ENCODE results near the gene ZWILCH.
"Not testable (repeated sequence)": the region's sequence is repeated elsewhere in the genome, so short reads cannot be mapped to it uniquely, and the experiment has no call there.

Gene ZWILCH

GRCh38 chr15:66504563-66505429 lies at the start of gene ZWILCH, which contains the start of gene RPL4:
Gene ZWILCH (plus strand): TSS chr15:66505326. CDS start chr15:66505339, 13 bp downstream.
Gene RPL4 (minus strand): TSS chr15:66504855. CDS start chr15:66504790, 65 bp downstream.
- no CpG with 5 or more reads among the region's 46 CpGs for WGBS (ENCODE audit: insufficient coverage, insufficient read length)
- peak within 1 kb of the TSS; percentile 70 for H3K4me3 ChIP-seq (ENCODE audit: low read length)
- no peak for DNase-seq (ENCODE audit: low read depth, low spot score)
- H3K9me3 ChIP-seq (ENCODE audit: control insufficient read depth, insufficient read depth, low read length), result no peaks in the 10 kb centered on the region
- no peaks in the 10 kb centered on the region for H3K4me1 ChIP-seq (ENCODE audit: control insufficient read depth, insufficient read depth, low read length)
- H3K36me3 ChIP-seq (ENCODE audit: control insufficient read depth, insufficient read depth, low read length), result peaks cover 26% of the 10 kb centered on the region
- no peak within 1 kb of the TSS for H3K27ac ChIP-seq (ENCODE audit: low read length)
- no peaks in the 10 kb centered on the region for H3K27me3 ChIP-seq (ENCODE audit: control insufficient read depth, insufficient read depth, low read length)

- no CpG with 5 or more reads among the region's 3 CpGs for WGBS (ENCODE audit: insufficient coverage, insufficient read length)
- Histone ChIP-seq H3K9me3 (ENCODE audit: control insufficient read depth, insufficient read depth, low read length) (no peaks in the 10 kb centered on the region), H3K4me3 (ENCODE audit: low read length) (no peak overlapping the region), H3K4me1 (ENCODE audit: control insufficient read depth, insufficient read depth, low read length) (0 out of 2 replicates have a peak, but pooled peaks cover 3% of the 10 kb centered on the region), H3K27ac (ENCODE audit: low read length) (no peak overlapping the region), H3K36me3 (ENCODE audit: control insufficient read depth, insufficient read depth, low read length) (0 out of 2 replicates have a peak, but pooled peaks cover 2% of the 10 kb centered on the region), H3K27me3 (ENCODE audit: control insufficient read depth, insufficient read depth, low read length) (no peaks in the 10 kb centered on the region)
- DNase-seq (ENCODE audit: low read depth, low spot score), result no peak
Observed at GRCh38 chr15:66456211-66456610, 48.9 kb upstream of the ZWILCH start.

GRCh38 chr15:66459818-66460615 lies 45.1 kb upstream of the ZWILCH start:
- WGBS (ENCODE audit: insufficient coverage, insufficient read length), result no CpG with 5 or more reads among the region's 3 CpGs
- H3K27ac ChIP-seq (ENCODE audit: low read length), result no peak overlapping the region
- 0 out of 2 replicates have a peak, but pooled peaks cover 2% of the 10 kb centered on the region for H3K36me3 ChIP-seq (ENCODE audit: control insufficient read depth, insufficient read depth, low read length)

GRCh38 chr15:66461294-66461693 lies 43.8 kb upstream of the ZWILCH start:
- not testable (repeated sequence) for H3K27me3 ChIP-seq (ENCODE audit: control insufficient read depth, insufficient read depth, low read length); DNase-seq (ENCODE audit: low read depth, low spot score); H3K4me3 ChIP-seq (ENCODE audit: low read length); H3K4me1 ChIP-seq (ENCODE audit: control insufficient read depth, insufficient read depth, low read length); H3K27ac ChIP-seq (ENCODE audit: low read length); H3K9me3 ChIP-seq (ENCODE audit: control insufficient read depth, insufficient read depth, low read length); H3K36me3 ChIP-seq (ENCODE audit: control insufficient read depth, insufficient read depth, low read length)
- no CpG with 5 or more reads among the region's 6 CpGs for WGBS (ENCODE audit: insufficient coverage, insufficient read length)

More at GRCh38 chr15:66459818-66460615, 45.1 kb upstream of the ZWILCH start:
- no peak overlapping the region for H3K4me3 ChIP-seq (ENCODE audit: low read length)
- H3K4me1 ChIP-seq (ENCODE audit: control insufficient read depth, insufficient read depth, low read length), result peaks cover 8% of the 10 kb centered on the region
- no peaks in the 10 kb centered on the region for H3K9me3 ChIP-seq (ENCODE audit: control insufficient read depth, insufficient read depth, low read length)
- DNase-seq (ENCODE audit: low read depth, low spot score), result no peak
- H3K27me3 ChIP-seq (ENCODE audit: control insufficient read depth, insufficient read depth, low read length), result no peaks in the 10 kb centered on the region

- WGBS (ENCODE audit: insufficient coverage, insufficient read length), result no CpG with 5 or more reads among the region's 2 CpGs
- H3K36me3 ChIP-seq (ENCODE audit: control insufficient read depth, insufficient read depth, low read length), result 0 out of 2 replicates have a peak, but pooled peaks cover 2% of the 10 kb centered on the region
- no peaks in the 10 kb centered on the region for H3K27me3 ChIP-seq (ENCODE audit: control insufficient read depth, insufficient read depth, low read length)
- H3K4me3 ChIP-seq (ENCODE audit: low read length), result no peak overlapping the region
- H3K9me3 ChIP-seq (ENCODE audit: control insufficient read depth, insufficient read depth, low read length), result no peaks in the 10 kb centered on the region
- H3K27ac ChIP-seq (ENCODE audit: low read length), result no peak overlapping the region
- no peak for DNase-seq (ENCODE audit: low read depth, low spot score)
- peaks cover 8% of the 10 kb centered on the region for H3K4me1 ChIP-seq (ENCODE audit: control insufficient read depth, insufficient read depth, low read length)
Observed at GRCh38 chr15:66461917-66462316, 43.2 kb upstream of the ZWILCH start.

- Histone ChIP-seq H3K9me3 (ENCODE audit: control insufficient read depth, insufficient read depth, low read length) (no peaks in the 10 kb centered on the region), H3K27ac (ENCODE audit: low read length) (no peak overlapping the region), H3K27me3 (ENCODE audit: control insufficient read depth, insufficient read depth, low read length) (no peaks in the 10 kb centered on the region), H3K4me1 (ENCODE audit: control insufficient read depth, insufficient read depth, low read length) (peaks cover 8% of the 10 kb centered on the region), H3K36me3 (ENCODE audit: control insufficient read depth, insufficient read depth, low read length) (0 out of 2 replicates have a peak, but pooled peaks cover 2% of the 10 kb centered on the region), H3K4me3 (ENCODE audit: low read length) (no peak overlapping the region)
- no peak for DNase-seq (ENCODE audit: low read depth, low spot score)
- no CpG with 5 or more reads among the region's 4 CpGs for WGBS (ENCODE audit: insufficient coverage, insufficient read length)
Observed at GRCh38 chr15:66462627-66463026, 42.5 kb upstream of the ZWILCH start.

GRCh38 chr15:66465294-66465693 lies 39.8 kb upstream of the ZWILCH start:
- H3K27me3 ChIP-seq (ENCODE audit: control insufficient read depth, insufficient read depth, low read length); H3K4me1 ChIP-seq (ENCODE audit: control insufficient read depth, insufficient read depth, low read length); H3K9me3 ChIP-seq (ENCODE audit: control insufficient read depth, insufficient read depth, low read length); DNase-seq (ENCODE audit: low read depth, low spot score); H3K4me3 ChIP-seq (ENCODE audit: low read length); H3K36me3 ChIP-seq (ENCODE audit: control insufficient read depth, insufficient read depth, low read length); H3K27ac ChIP-seq (ENCODE audit: low read length): not testable (repeated sequence)
- WGBS (ENCODE audit: insufficient coverage, insufficient read length), result no CpG with 5 or more reads among the region's 6 CpGs

- DNase-seq (ENCODE audit: low read depth, low spot score); H3K27ac ChIP-seq (ENCODE audit: low read length); H3K27me3 ChIP-seq (ENCODE audit: control insufficient read depth, insufficient read depth, low read length); H3K9me3 ChIP-seq (ENCODE audit: control insufficient read depth, insufficient read depth, low read length); H3K36me3 ChIP-seq (ENCODE audit: control insufficient read depth, insufficient read depth, low read length); H3K4me3 ChIP-seq (ENCODE audit: low read length): not testable (repeated sequence)
- peaks cover 13% of the 10 kb centered on the region for H3K4me1 ChIP-seq (ENCODE audit: control insufficient read depth, insufficient read depth, low read length)
- no CpG with 5 or more reads among the region's 11 CpGs for WGBS (ENCODE audit: insufficient coverage, insufficient read length)
Observed at GRCh38 chr15:66467162-66468040, 37.7 kb upstream of the ZWILCH start.

- WGBS (ENCODE audit: insufficient coverage, insufficient read length), result no CpG with 5 or more reads among the region's 4 CpGs
- not testable (repeated sequence) for DNase-seq (ENCODE audit: low read depth, low spot score); H3K4me3 ChIP-seq (ENCODE audit: low read length); H3K36me3 ChIP-seq (ENCODE audit: control insufficient read depth, insufficient read depth, low read length); H3K27me3 ChIP-seq (ENCODE audit: control insufficient read depth, insufficient read depth, low read length); H3K9me3 ChIP-seq (ENCODE audit: control insufficient read depth, insufficient read depth, low read length); H3K4me1 ChIP-seq (ENCODE audit: control insufficient read depth, insufficient read depth, low read length); H3K27ac ChIP-seq (ENCODE audit: low read length)
Observed at GRCh38 chr15:66470825-66471224, 34.3 kb upstream of the ZWILCH start.

All from iPS DF 6.9 (cell line).